Stimulated activated CD4-positive, alpha-beta T cell treated with anti-CD3 and anti-CD28 coated beads, Interleukin-4, amount 100 ng/mL, for 1 hour (primary cell): ENCODE results near the gene CCDC138.

Experiments used
- DNase-seq: peaks from one replicate; pipeline ENCODE4 v3.0.0-alpha.2; 2020

CCDC138 gene

DNA sequence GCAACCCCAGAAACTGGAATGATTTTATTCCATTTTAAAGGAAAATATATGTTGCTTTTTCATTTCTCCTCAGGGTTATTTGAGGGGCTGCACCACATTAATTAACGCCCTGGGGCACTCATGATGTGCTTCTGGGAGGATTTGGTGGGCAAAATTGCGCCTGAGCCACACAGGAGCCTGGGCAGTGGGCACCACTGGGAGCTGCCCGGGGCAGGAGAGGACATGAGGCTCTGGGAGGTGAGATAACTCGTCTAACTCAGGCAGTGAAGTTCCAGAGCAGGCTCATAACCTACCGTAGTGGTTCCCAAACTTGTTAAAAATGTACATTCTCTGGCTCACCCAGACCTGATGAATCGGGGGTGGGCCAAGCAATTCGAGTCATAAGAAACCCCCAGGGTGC, 134.1 kb downstream of the CCDC138 start:
- no peak for DNase-seq

DNA sequence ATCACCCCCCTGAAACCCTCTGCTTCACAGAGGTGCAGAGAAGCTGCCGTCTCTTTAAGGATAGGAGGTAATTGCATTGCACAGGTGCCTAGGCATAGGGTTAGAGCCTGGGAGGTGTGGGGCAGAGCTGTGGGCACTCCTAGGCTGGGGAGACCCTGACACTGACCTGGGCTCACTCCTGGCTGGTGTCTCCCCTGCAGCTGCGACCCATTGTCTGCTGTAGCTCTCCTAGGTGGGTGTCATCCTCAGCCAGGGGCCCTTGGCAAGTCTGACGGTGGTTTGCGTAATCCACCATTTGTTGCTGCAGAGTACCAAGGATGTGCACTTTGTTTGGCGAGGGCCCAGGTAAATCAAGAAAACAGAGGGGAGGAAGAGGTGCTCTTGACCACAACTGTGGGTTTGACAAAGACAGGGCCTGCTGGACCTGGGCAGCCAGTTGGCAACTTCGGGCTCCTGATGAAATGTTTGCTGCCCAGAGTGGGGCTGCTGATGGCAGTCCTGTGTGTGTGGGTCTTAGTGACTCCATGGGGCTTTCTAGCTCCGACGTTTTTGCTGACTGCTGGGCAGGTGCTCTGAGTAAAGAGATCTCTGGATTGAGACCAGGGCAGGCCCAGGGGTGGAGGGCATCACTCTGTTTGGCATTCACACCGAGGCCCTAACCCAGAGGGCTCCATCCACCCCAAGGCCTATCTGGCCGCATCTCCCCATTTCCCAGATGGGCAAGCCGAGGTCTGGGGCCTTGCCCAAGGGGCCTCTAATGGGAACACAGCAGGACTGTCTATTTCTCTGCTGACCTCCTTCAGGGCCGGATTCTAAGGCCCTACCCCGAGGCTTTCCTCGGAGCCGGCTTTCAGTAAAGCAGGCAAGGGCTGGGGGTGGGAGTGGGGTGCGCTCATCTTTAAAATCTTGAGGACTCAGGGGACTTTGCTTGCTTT, 134.8 kb downstream of the CCDC138 start:
- no peak for DNase-seq

DNA sequence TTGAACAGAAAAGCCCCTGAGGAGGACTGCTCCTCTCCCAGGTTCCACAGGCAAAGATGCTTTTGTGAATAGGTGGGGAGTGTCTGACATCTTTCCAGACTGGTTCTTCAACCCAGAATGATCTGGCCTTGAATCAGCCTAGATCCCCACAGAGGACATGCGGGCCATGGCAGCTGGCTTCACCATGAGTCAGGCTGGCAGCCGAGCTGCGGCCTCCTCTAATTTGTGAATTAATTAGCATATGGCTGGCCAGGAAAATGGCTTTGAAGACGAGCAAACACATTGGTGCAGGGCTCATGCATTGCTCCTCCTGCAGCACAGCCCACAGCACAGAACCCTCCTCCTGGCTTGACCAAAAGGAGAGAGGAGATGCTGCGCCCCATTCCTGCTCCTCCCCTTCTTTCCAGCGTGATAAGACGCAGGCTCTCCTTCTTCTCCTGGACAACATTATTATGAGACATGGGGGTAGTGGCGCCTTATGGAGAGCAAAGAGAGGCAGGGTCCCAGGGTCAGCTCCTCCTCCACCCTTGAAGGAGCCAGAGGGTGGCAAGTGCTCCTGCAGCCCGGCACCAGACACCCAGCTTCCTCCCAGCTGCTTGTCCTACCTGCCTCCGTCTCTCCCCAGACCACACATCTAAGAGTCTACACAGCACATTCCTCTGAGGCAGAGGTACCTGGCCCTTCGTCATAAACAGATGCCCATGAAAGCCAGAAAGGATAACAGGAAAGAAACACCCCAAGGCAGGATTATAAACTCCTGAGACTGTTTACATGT, 135.8 kb downstream of the CCDC138 start:
- DNase-seq, result no peak

DNA sequence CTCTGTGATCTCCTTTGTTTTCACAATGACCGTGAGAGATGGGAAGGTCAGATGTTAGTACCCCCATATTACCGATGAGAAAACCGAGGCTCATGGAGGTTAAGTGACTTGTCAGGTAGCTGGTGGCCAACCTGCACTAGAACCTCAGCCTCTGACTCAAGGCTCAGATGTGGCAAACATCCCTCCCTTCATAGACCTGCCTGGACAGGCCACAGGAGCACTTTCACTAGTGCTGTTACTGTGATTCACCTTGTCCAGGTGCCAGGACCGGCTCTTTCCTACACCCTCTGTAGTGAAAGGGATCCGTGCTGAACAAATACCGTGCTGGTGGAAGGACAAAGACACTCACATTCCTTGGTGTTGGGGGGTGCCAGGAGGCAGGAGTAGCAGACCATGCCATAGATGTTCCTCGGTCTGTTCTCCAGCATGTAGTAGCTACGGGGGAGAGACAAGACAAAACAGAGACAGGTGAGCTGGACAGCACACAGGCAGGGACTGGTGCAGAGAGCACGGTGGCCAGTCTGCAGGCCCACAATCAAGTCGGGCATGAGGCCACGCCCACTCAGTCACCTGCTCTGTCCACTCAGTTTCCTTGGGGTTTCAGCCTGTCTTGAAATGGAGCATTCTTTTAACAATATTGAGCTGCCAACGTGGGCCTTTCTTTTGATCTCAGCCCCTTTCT, 136.6 kb downstream of the CCDC138 start:
- DNase-seq, result no peak

DNA sequence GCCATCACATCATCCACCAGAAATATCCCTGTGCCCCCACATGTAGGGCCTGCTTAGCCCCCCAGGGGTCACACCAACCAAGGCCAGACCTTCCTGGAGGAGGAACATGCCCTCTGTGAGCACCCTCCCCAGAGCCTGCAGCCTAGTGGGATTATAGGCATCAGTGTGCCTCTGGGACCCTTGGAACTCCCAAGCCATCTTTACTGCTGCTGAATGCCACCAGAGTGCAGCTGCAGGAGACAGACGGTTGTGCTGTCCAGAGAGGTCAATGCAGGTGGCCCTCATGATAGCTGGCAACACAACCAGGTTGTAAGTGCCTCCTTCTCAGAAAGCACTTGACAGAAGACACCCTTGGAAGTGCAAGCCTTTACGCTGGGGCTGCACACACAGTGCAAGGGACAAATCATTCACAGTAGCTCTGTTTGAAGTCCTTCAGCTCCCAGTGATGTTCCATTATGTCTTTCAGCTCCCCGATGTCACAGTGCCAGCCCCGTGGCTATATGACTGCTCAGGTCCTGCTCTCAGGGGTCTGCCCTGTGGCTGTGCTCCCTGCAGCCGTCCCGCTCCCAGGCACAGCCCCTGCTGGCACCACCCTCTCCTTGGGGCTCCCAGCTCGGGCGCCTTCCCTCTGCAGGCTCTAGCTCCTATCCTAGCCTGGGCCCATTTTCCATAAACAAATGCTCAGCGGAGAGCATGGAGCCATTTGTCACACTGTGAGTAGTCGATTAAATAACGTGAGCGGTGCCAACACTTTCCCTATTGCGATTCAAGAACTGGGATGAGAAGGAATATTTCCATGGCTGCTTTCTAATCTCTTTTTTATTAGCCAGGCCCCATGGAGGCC, 137.4 kb downstream of the CCDC138 start:
- DNase-seq, result no peak

DNA sequence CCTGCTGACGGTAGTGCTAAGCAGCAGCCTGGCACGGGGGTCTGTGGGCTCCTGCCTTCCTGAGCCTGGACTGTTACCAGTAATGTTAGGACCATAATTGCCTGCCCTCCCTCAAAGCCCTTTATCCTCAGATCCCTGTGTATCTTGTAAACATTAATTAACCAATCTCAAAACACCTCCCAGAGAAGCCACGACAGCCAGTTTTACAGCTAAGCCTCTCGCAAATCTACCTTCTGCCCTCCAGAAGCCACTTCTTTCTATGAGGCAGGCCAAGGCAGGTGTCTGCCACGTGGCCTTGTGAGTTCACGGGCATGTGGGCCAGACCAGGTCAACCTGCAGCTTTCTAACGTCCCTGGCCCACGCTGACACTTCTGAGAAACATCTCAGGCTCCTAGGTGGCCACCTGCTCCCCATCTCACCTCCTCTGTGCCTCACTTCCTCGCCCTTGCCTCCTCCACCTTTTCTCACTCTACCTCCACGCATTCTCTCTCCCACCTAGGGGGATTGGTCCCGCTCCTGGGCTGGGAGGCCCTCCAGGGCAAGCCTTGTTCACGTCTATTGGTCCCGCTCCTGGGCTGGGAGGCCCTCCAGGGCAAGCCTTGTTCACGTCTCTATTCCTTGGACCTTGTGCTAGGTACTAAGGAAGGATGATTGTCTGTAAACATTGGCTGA, 138.1 kb downstream of the CCDC138 start:
- DNase-seq, result no peak

DNA sequence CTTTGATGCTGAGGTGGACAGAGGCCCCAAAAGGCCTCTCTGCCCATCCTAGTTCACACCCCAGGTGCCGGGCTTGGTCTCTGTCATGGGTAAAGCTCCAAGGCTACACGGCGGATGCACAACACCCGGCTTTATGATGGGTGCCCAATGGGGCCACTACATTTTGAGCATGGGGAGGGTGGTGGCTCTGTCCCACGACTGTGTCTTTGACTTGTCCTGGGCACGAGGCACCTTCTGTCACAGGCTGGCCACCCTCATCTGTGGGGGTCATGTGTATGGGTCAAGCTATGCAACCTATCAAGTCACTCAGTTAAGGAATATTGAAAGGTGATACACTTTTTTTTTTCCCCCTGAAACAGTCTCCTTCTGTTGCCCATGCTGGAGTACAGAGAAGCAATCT, 138.7 kb downstream of the CCDC138 start:
- DNase-seq, result no peak

DNA sequence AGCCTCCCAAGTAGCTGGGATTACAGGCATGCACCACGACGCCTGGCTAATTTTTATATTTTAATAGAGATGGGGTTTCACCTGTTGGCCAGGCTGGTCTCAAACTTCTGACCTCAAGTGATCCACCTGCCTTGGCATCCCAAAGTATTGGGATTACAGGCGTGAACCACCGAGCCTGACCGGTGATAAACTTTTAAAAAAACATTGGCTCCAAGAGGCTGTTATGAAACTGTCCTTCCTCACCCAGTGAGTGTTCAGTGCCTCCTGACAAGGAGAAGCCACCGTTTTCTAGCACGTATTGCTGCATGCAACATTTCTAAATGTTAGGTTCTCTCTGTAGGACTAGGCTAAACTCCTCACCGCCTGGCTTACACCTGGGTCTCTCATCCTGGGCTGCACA, 139.2 kb downstream of the CCDC138 start:
- no peak for DNase-seq
